SKM-1 (cell line): ENCODE measurements around the gene TMEM163.
"Not testable (repeated sequence)": the region's sequence is repeated elsewhere in the genome, so short reads cannot be mapped to it uniquely, and the experiment has no call there.

Source experiments
- DNase-seq: peaks from one replicate; lab custom pipeline; 2025; ENCODE audit not compliant: unreplicated experiment; lab: John Stamatoyannopoulos, UW

Gene TMEM163

DNA sequence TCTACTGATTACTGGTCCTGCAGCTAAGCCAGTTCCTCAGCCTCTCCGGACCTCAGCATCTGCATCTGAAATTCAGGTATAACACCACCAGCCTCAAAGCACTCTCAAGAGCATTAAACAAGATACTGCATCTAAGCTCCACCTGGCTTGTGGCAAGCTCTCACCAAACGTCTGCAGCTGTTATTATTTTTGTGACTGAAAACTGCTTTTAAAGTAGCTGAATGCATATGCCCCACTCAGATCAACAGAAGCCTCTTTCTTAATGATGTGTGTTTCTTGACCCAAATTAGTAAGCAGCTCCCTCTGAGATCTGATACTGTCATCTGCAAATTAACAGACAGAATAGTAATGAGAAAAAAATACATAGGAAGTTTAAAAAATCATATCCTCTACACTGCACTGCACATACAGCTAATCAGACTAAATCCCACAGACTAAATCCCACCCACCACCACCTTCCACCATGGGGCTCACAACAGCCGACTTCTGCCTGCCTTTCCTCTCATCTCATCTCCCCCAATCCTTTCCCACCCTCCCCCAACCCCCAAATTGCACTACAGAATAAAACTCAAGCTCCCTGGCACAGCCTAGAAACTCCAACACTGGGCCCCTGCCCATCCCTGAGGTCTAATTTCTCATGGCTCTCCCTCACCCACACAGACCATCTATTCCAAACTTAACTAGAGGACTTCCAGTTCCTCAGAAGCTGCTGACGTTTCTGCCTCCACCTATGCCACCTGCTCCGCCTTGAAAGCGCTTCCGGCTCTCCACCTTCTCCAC lies 52.9 kb downstream of the TMEM163 start:
- no peak for DNase-seq

DNA sequence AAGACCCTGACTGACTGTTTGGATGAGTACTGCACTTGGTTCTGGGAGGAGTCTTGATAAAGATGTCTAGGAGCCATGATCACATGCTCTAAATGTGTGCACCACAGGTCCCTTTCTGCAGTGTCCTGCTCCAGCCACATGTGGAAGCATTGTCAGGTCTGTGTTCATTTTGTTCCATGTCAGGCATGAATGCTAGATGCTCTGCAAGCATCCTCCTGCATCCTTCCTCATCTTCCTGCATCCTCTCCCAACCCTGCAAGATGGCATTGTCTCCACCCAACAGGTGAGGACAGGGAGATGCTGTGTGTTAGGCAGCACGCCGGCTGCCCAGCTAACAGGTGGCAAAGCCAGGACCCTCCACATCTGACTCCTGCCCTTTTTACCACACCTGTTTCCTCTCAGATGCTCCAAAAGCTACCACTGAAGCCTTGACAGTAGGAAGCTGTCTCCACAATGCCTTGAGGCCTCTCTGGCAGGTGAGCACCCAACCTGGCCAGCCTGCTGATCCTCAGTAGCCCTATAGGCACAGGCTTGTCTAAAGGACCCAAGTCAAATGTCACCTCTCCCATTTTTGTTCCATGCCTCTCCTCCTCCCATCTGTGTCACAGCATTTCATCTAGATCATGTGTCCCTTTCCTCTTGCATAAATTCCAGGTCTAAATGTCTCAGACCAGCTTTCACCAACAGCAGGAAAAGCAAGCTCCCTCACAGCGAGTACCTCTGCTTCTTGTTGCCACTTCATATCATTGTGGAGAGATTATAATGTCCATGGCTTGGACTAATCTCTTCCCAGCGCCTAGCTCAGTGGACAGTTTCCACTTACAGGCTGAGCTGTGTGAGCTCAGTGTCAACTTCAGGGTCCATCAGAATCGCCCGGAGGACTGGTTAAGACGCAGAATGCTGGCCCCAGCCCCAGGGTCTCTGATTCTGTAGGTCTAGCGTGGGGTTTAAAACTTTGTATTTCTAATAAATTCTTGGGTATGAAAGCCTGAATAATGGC lies 55.0 kb downstream of the TMEM163 start:
- no peak for DNase-seq

GRCh38 chr2:134662751-134663150 lies 56.0 kb downstream of the TMEM163 start:
- DNase-seq: no peak

GRCh38 chr2:134660626-134661402 lies 58.0 kb downstream of the TMEM163 start:
- DNase-seq: no peak

GRCh38 chr2:134659724-134660123 lies 59.1 kb downstream of the TMEM163 start:
- DNase-seq: no peak

- peak; percentile 1 for DNase-seq
Measured at GRCh38 chr2:134657650-134658250, 61.0 kb downstream of the TMEM163 start.

DNA sequence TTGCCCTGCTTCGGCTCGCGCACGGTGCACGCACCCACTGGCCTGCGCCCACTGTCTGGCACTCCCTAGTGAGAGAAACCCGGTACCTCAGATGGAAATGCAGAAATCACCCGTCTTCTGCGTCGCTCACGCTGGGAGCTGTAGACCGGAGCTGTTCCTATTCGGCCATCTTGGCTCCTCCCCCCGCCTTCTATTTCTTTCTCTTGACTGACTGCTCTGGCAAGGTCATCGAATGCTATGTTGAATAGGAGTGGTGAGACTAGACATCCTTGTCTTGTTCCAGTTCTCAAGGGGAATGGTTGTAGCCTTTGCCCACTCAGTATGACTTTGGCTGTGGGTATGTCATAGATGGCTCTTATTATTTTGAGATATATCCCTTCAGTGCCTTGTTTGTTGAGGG lies 62.4 kb downstream of the TMEM163 start:
- not testable (repeated sequence) for DNase-seq

GRCh38 chr2:134648586-134648985 lies 70.2 kb downstream of the TMEM163 start:
- DNase-seq: no peak

DNA sequence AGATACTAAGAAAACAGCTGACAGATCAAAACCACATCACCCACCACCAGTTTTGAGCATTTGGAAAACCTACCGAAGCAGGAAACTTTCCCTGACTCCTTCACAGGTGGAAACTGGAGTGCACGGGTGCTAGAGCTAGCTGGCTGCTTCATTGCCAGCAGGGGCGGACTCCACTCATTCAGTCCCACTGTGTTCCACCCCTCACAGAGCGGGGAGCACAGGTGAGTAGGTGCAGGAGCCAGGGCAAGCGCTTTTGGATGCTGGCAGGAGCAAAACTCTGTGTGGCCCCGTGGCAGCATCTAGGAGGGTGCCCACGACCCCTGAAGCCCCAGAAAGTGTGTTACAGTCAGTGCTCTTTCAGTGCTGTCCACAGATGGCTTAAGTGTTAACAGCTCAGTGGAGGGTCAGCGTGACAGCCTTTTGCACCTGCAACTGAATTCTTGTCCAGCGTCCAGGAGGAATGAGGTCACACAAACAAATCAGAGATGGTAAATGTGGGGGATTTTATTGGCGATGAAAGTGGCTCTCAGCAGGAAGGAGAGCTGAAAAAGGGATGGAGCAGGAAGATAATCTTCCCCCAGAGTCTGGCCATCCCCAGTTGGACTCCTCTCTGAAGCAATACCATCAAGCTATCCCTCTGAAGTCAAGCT lies 71.1 kb downstream of the TMEM163 start:
- DNase-seq: no peak

- DNase-seq: no peak
Measured at GRCh38 chr2:134642938-134643337, 75.9 kb downstream of the TMEM163 start.

DNA sequence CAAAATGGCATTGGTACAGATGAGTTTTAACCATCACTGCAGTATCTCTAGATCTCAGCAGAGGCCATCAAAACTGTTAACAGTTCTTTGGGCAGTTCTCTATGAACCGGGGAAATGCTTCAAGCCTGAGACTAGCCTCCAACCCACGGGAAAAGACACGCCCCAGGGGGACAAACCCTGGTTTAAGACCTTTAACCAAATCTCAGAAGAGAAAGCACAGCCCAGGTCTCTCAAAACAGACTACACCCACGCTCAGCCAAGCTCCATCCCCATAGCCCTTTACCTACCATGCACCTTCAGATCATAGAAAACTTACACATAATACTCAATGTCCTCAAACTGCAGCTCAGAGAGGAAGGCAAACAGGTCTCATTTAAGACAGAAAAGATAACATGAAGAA lies 78.3 kb downstream of the TMEM163 start:
- DNase-seq: no peak

DNA sequence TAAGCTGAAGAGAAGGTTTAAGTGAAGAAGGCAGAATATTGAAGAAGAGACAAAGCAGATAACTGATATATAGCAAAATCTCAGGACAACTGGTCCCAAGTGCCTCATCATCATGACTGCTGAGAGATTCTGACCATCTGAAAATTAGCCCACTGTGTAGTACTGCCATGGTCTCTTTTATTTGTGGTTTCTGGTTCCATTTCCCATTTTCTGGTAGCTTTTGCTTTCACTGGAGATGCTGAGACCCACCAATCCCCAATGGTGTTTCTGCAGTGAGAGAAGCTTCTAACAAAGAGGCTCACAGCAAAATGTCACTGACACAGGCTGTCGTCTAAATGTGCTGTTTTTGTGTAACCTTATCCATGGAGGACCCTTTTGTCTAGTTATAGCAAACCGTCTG lies 79.5 kb downstream of the TMEM163 start:
- DNase-seq: no peak

DNA sequence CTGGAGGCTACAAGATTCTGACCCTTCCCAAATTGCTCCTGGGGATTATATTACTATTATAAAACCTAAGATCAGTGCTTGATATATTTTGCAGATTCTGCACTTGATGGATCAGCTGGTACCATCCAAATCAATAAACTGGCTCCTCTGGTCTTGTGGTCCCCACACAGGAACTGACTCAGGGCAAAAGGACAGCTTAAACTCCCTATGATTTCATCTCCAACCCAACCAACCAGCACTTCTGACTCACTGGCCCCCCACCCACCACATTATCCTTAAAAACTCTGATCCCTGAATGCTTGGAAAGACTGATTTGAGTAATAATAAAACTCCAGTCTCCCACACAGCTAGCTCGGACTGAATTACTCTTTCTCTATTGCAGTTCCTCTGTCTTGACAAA lies 82.1 kb downstream of the TMEM163 start:
- no peak for DNase-seq

DNA sequence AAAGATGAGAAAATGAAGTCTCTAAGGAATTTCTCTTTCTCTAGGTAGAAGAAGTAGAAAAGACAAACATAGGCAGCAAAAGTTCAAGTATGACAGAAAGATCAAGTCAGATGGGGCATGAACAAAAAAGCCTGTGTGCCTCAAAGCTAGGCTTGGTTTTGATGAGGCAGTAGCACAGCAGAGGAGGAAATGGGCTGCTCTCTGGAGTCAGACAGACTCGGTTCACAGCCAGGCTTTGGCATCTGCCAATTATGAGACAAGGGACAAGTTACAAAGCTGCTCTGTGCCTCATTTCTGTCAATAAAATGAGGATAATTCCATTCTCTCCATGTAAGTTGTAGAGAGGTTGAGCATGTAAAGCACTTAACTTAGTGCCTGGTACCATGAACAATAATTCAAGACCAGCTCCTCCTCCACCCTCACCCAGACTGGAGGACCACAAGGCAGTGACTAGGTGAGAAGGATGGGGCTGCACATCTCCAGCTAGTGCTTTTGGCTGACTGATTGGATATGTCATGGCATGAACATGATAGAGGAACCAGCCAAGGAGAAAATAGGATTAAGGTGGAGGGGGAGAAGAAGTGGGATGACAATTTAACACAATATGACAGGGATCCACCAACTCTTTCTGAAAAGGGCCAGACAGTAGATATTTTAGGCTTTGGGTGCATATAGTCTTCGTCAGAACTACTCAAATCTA lies 84.6 kb downstream of the TMEM163 start:
- DNase-seq: no peak

DNA sequence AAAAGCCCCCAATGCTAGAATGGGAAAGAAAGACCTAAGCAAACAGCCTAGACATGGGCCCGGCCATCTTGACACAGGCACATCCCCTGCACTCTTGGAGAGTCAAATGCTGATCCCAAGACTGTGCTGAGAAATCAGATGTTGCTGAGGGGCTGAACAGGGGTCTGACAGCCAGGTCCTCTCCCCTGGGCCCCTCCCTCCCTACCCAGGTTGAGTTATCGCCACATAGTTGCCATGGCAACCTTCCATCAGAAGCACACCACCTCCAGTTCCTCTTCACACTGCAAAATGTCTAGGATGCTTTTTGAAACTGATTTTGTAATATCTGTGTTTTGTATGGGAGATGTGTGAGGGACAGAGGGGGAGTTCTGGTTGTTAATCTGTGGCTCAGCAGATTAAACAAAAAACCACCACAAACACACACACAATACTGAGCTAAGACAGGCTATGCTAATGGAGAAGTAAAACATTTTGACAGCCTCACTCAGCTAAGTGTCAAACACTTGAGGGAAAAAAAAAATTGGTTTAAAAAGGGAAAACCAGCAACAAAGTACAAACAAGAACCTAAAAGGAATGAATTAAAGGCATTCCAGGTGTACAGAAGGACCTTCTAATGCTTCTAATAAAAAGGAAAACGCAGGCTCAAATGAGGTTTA lies 88.2 kb downstream of the TMEM163 start:
- no peak for DNase-seq

DNA sequence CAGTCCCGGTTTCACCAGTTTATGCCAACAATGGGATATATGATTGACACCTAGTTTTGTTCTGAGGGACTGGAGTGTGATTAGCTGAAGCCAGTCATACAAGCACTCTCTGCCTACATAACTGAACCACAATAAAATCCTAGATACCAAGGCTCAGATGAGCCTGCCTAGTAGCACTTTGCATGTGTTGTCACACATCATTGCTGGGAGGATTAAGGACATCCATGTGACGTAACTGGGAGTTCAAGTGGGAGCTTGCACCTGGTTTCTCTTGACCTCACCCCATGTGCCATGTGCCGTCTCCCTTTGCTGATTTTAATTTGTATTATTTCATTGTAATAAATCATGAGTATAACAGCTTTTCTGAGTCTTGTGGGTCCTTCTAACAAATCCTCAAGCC lies 90.3 kb downstream of the TMEM163 start:
- no peak for DNase-seq

DNA sequence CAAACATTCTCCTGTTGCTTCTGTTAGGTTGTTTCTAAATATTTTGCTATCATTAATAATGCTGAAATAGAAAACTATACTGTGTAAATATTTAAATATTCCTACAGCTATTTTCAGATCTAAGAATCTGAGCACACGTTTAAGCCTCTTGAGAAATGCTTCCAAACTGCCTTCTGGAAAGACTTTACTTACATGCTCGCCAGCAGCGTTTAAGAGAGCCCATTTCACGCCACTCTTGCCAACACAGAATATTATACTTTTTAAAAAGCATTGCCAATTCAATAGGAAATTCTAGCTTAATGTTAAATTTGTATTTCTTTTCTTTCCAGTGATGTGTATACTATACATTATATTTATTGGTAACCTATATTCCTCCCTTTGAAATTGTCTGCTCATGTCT lies 92.0 kb downstream of the TMEM163 start:
- DNase-seq: no peak

GRCh38 chr2:134625311-134625710 lies 93.5 kb downstream of the TMEM163 start:
- no peak for DNase-seq

GRCh38 chr2:134623796-134624195 lies 95.0 kb downstream of the TMEM163 start:
- DNase-seq: peak; percentile 1
